Right lobe of liver (tissue), 4 donors: ENCODE results near the gene SCAND1.

Source experiments
- CTCF ChIP-seq, 4 donors: fragments of 200-600 bp in 3 of 4; fragments of 450-650 bp in 1 of 4; IDR thresholded peaks; one replicate each; pipeline versions ENCODE4 v1.5.1 to v1.8.0; 2016 to 2022; ENCODE audit warnings: antibody characterized with exemption in 4 of 4, mild to moderate bottlenecking in 2 of 4
- POLR2A ChIP-seq: fragments of 450-650 bp; IDR thresholded peaks from one replicate; pipeline ENCODE4 v1.6.1; 2017; ENCODE audit warnings: antibody characterized with exemption, mild to moderate bottlenecking
- donor health status: DM: no; HTN: no; CAD: no.
- donor health status: DM: no; HTN: no; CAD: no.
- donor health status: DM: no; HTN: yes; CAD: no.

GRCh38 chr20:35954907-35955251, 577 bp upstream of the SCAND1 start:
- no peak for TF ChIP-seq CTCF (IDR thresholded peaks at IDR 0.05)
- TF ChIP-seq POLR2A = no peak
